NCI-H524 treated with DMSO at 0.1 percent for 48 hours (cell line): ENCODE results near the gene ENTPD8.
"Not testable (repeated sequence)": the region's sequence is repeated elsewhere in the genome, so short reads cannot be mapped to it uniquely, and the experiment has no call there.

Experiments
- DNase-seq: peaks from one replicate; lab custom pipeline; 2025; lab: John Stamatoyannopoulos, UW

The ENTPD8 gene

DNA sequence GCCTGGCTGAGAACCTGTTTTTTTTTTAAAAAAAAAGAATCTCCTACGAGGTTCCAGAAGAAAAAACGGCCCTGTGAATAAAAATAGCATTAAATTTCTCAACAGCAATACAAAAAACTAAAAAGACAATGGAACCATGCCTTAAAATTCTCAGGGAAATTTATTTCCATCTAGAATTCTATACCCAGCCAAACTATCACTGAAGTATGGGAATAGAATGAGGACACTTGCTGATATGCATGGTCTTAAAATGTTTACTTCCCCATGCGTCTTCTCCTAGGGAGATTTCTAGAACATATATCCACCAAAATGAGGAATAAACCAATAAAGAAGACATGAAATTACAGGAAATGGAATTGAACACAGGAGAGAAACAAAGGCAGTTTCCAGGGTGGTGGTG lies 34.5 kb upstream of the ENTPD8 start:
- no peak for DNase-seq

DNA sequence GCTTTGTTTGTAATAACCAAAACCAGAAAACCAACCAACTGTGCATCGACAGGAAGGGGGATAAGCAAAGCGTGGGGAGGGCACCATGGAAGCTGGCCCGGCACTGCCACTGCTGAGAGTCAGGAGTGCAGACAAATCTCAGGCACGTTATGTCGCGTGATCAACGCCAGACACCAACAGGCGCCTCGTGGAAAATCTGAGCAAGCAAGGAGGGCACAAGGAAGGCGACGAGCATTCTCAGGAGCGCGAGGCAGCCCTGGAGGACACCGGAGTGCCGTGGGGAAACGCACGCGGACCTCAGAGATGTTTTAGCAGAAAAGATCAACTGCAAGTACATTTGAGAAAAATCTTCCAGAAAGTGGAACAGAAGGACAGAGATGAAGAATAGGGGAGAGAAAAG lies 33.1 kb upstream of the ENTPD8 start:
- no peak for DNase-seq

DNA sequence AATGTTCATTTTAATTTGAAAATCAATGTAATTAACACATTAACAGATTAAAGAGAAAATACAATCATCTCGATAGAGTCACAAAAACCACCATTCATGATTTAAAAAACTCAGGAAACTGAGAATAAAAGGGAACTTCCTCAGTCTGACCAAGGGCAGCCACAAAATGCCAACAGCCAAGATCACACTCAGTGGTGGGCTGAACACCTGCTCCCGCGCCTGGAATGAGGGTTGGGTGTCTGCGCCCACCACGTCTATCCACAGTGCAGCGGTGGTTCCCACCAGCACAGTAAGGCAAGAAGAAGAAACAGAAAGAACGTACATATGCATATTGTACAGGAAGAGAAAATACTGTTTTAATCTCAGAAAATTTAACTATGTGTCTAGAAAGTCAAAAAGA lies 29.6 kb upstream of the ENTPD8 start:
- no peak for DNase-seq

DNA sequence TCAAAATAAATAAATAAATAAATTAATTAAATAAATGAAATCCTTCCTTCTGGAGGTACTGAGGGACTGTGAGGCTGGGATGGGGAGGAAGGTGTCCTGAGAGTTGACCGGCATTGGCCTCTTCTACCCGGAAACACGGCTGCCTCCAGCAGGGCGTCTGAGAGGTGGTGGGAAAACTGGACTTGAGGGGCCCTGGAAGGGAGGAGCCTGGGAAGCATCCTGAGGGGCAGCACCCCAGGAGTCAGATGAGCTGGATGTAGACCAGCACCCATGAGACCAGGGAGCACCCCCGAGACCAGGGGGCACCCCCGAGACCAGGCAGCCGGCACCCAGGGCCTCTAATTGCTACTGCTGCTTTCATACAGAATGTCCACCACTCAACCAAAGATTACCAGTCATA lies 26.7 kb upstream of the ENTPD8 start:
- DNase-seq, result no peak

- no peak for DNase-seq
Observed at GRCh38 chr9:137467161-137467581, 26.0 kb upstream of the ENTPD8 start.

GRCh38 chr9:137466389-137467085 lies 25.4 kb upstream of the ENTPD8 start:
- DNase-seq, result not testable (repeated sequence)

- no peak for DNase-seq
Observed at GRCh38 chr9:137465720-137466388, 24.7 kb upstream of the ENTPD8 start.

DNA sequence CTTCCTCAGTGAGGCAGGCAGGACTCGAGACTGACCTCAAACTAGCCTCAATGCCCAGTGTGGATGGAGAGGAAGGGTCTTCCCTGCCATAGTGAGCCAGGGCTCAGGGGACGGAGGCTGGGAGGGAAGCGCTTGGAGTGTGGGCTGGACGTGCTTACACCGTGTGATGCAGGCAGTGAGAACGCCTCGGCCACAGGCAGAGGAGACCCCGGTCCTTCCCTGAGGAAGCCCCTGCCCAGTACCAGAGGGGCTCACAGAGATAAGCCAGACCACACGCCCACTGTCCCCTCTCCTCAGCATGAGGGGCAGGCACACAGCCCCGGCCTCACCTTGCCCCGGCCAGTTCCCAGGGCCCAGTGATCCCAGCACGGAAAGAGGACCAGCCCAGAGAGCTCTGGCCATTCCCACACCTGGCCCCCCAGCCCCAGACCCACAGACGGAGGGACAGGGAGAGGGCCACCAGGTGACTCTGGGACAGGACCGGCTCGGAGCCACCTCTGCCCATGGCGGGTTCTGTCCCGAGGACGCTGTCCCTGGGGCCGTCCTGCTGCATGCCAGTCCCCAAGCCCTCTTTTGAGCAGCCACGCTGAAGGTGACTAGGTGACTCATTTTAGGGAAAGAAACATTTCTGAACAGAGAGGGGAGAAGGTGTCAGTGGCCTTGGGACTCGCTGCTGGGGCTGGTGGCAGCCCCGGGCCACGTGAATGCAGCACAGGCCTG lies 24.0 kb upstream of the ENTPD8 start:
- no peak for DNase-seq

GRCh38 chr9:137464291-137464999 lies 23.3 kb upstream of the ENTPD8 start:
- no peak for DNase-seq

DNA sequence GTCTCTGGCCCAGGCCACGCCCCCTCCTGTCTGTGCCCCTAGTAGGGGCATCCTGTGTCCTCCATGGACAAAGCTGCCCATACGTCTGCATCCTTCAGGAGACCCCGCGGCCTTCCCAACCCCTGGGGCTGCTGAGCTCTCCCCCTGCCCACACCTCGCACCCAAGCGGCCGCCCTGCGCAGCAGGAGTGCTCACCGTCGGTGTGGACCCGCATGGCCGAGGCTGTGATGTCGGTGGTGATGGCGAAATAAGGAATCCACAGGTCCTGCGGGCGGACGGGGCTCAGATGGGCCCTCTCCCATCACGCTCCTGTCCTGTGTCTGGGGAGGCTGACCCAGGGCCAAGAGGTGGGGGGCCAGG lies 22.8 kb upstream of the ENTPD8 start:
- no peak for DNase-seq

- no peak for DNase-seq
Observed at GRCh38 chr9:137462986-137463930, 22.1 kb upstream of the ENTPD8 start.

DNA sequence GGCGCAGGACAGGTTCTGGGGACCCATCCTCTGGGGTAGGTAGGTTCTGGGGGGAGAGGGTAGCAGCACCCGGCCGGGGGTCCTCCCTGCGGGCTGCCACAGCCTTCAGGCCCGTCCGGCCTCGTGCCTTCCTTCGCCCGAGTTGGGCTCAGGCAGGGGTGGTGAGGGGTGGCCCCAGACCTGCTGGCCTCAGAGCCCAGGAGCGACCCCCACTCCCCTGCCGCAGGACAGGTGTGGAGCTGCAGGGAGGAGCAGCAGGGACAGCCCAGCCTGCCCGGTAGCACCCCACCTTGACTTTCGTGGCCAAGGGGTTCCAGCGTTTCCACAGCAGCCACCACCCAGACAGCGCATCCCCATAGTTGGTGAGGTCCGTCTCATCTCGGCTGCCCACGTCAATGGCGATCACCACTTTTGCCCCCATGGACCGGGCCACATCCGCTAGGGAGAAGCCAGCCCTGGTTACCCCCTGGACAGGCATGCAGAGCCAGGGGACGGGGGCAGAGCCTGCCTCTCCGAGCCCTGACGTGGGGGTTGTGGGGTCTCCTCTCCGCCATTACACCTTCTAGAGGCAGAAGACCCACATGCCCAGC lies 21.3 kb upstream of the ENTPD8 start:
- DNase-seq, result no peak

DNA sequence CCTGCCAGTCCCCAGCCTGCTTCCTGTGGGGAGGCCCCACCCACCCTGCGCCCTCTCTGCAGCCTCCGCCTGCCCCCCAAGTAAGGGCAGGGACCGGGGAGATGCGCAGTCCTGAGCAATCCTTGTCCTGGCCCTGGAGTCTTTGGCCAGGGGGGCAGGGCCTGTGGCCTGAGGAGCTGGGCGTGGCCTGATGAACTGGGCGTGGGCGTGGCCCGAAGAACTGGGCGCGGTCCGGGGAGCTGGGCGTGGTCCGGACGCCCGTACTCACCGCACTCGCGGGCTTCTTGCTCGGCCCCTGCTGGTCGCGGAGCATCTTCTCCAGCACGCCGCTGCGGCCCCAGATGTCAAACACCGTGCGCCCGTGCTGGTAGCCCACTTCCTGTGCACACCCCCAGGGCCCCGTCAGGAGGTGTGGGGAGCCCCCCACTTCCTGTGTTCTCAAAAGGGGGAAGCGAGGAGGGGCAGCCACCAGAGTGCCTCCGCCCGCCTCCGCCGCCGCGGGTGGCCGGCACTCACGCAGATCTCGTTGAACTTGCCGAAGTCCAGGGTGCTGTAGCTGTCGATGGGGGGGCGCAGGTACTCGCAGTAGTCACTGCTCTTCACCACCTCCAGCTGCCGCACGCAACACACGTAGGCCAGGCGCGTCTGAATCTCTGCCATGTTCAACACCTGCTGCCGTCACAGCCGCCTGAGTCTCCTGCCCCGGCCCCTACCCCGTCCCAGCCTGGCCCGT lies 20.7 kb upstream of the ENTPD8 start:
- DNase-seq, result no peak

GRCh38 chr9:137461316-137461662 lies 20.1 kb upstream of the ENTPD8 start:
- no peak for DNase-seq

GRCh38 chr9:137460363-137461315 lies 19.5 kb upstream of the ENTPD8 start:
- no peak for DNase-seq

- no peak for DNase-seq
Observed at GRCh38 chr9:137459601-137460362, 18.6 kb upstream of the ENTPD8 start.

- DNase-seq, result no peak
Observed at GRCh38 chr9:137459152-137459600, 18.0 kb upstream of the ENTPD8 start, which contains the start of gene NSMF. Gene NSMF (minus strand): TSS chr9:137459334. CDS start chr9:137459102, 232 bp downstream.
